Adrenal gland (tissue), 12 donors: ENCODE results near the gene F2RL1. TPM values are rescaled to one million over a fixed set of nuclear protein-coding genes. Genes with fewer than 3 reads are reported as not detected.

Experiments
- DNase-seq, 7 donors: peaks; one replicate each; pipeline ENCODE4 v3.0.0-alpha.2; 2019 to 2020
- H3K27ac ChIP-seq, 5 donors: fragments of 200-600 bp; sonication (generic) in 4 of 5; 1 replicate in 3 of 5; 2 replicates in 2 of 5; pipeline versions ENCODE4 v1.5.1 to v1.8.0; 2016 to 2020; ENCODE audit warnings: mild to moderate bottlenecking in 1 of 5
- H3K27me3 ChIP-seq: fragments of 200-600 bp; 2 replicates; pipeline ENCODE4 v1.8.0; 2021
- H3K36me3 ChIP-seq, 2 donors: fragments of 200-600 bp; replicated peaks in 1 of 2; 1 replicate in 1 of 2; 2 replicates in 1 of 2; pipeline versions ENCODE4 v1.5.1 to v1.8.0; 2018 to 2022
- H3K4me1 ChIP-seq, 2 donors: fragments of 200-600 bp; replicated peaks in 1 of 2; 1 replicate in 1 of 2; 2 replicates in 1 of 2; pipeline versions ENCODE4 v1.5.1 to v1.8.0; 2018 to 2021
- H3K4me3 ChIP-seq, 4 donors: fragments of 200-600 bp; sonication (generic) in 3 of 4; one replicate each; pipeline ENCODE4 v1.5.1; 2016 to 2018
- H3K9me3 ChIP-seq, 3 donors: fragments of 200-600 bp; sonication (generic) in 1 of 3; replicated peaks in 1 of 3; 1 replicate in 2 of 3; 2 replicates in 1 of 3; pipeline versions ENCODE4 v1.5.1 to v1.8.0; 2016 to 2021
- CTCF ChIP-seq, 6 experiments: fragments of 450-650 bp in 4 of 6; fragments of 200-600 bp in 2 of 6; sonication (generic) in 1 of 6; IDR thresholded peaks; 1 replicate in 5 of 6; 2 replicates in 1 of 6; pipeline versions ENCODE4 v1.5.1 to v1.8.0; 2016 to 2021; ENCODE audit warnings: antibody characterized with exemption in 6 of 6, mild to moderate bottlenecking in 2 of 6, moderate library complexity in 1 of 6
- POLR2A ChIP-seq, 2 donors: fragments of 450-650 bp; IDR thresholded peaks; one replicate each; pipeline ENCODE4 v1.6.1; 2017; ENCODE audit warnings: antibody characterized with exemption in 2 of 2, mild to moderate bottlenecking in 2 of 2, moderate library complexity in 1 of 2
- WGBS, 4 donors: extraction: QIAGEN DNeasy Blood & Tissue Kit in 2 of 4; methylation state at CpG; one replicate each; pipeline versions ENCODE4 v1.1.5 to v1.1.7; 2013 to 2017; 5-methylcytosine and 5-hydroxymethylcytosine counted together
- intact Hi-C, 2 donors: fragments of 100-400 bp; cut with DNase I; formaldehyde crosslinking; loops; one replicate each; pipeline versions ENCODE4 v1.14.1 to v1.15.0; 2022 to 2023
- polyA plus RNA-seq, 3 donors: library from polyadenylated mRNA; stranded (reverse); fragments of 200-250 nt in 2 of 3; fragments of 350-450 nt in 1 of 3; fragmentation: Illumina TruSeq in 1 of 3; extraction: RNeasy Lipid Tissue Mini Kit (QIAGEN cat#74804) in 1 of 3; gene quantifications; one replicate each; pipeline ENCODE4 v1.2.3, GENCODE V29; 2013 to 2014
- total RNA-seq, 9 donors: library from RNA; depleted of rRNA in 4 of 9; stranded (reverse); fragments of >200 nt in 4 of 9; fragments of 120-200 nt in 1 of 9; fragmentation: NEBNext Ultra II Directional in 1 of 9; extraction: Animal tissue kit (Norgen Biotek cat#: 25700) in 1 of 9; gene quantifications; one replicate each; pipeline versions ENCODE4 v1.1.0 to v1.2.4, GENCODE V29; 2013 to 2023
- donor health status: healthy with polysubstance abuse.
- donor health status: Bipolar disorder and iron deficiency.
- donor health status: DM: yes; HTN: yes; CAD: no.
- donor health status: DM: no; HTN: no; CAD: no.
- donor health status: DM: no; HTN: no; CAD: no.
- donor health status: DM: yes; HTN: yes; CAD: no.

The F2RL1 gene
- total and polyA plus RNA-seq, 12 donors = 0.35 to 4.0 (median 1.2) TPM

GRCh38 chr5:76801803-76802195, 17.0 kb upstream of the F2RL1 start:
- DNase-seq = no peak
- TF ChIP-seq POLR2A (IDR thresholded peaks at IDR 0.05) (no peak), CTCF (IDR thresholded peaks at IDR 0.05) (no peak)

GRCh38 chr5:76804266-76804665, 14.6 kb upstream of the F2RL1 start:
- Histone ChIP-seq H3K27me3 (no peaks in the 10 kb centered on the region), H3K36me3 (no peaks in the 10 kb centered on the region), H3K4me3 (no peak overlapping the region), H3K27ac (no peak overlapping the region), H3K4me1 (no peaks in the 10 kb centered on the region), H3K9me3 (no peaks in the 10 kb centered on the region)
- TF ChIP-seq CTCF (IDR thresholded peaks at IDR 0.05) = no peak
- TF ChIP-seq POLR2A (IDR thresholded peaks at IDR 0.05) = no peak
- 88 to 98% (median 90%) methylated on average over 6 to 8 of the region's 8 CpGs for WGBS, 4 donors
- no peak for DNase-seq
- intact Hi-C loops = no loop called here

More at GRCh38 chr5:76801803-76802195, 17.0 kb upstream of the F2RL1 start:
- no peaks in the 10 kb centered on the region for H3K27me3 ChIP-seq
- no peak overlapping the region for H3K4me3 ChIP-seq
- H3K9me3 ChIP-seq = no peaks in the 10 kb centered on the region
- no peak overlapping the region for H3K27ac ChIP-seq
- H3K4me1 ChIP-seq = no peaks in the 10 kb centered on the region
- no peaks in the 10 kb centered on the region for H3K36me3 ChIP-seq
- WGBS, 4 donors = 85 to 93% (median 90%) methylated on average over 3 of the region's 3 CpGs
- intact Hi-C loops = no loop called here

- no peaks in the 10 kb centered on the region for H3K36me3 ChIP-seq
- intact Hi-C loops = no loop called here
- DNase-seq = peak in 2 of 7 donors; percentile 25
- no peaks in the 10 kb centered on the region for H3K4me1 ChIP-seq
- H3K9me3 ChIP-seq = no peaks in the 10 kb centered on the region
- TF ChIP-seq CTCF (IDR thresholded peaks at IDR 0.05) = no peak
- TF ChIP-seq POLR2A (IDR thresholded peaks at IDR 0.05) = no peak
- WGBS, 4 donors = 41 to 59% (median 46%) methylated on average over 7 of the region's 7 CpGs
- H3K4me3 ChIP-seq = no peak overlapping the region
- no peaks in the 10 kb centered on the region for H3K27me3 ChIP-seq
- H3K27ac ChIP-seq = peak overlapping the region in 3 of 5 donors; percentile 45 to 72 (median 65)
These were observed 12.9 kb upstream of the F2RL1 start for GRCh38 chr5:76805821-76806505.

- Histone ChIP-seq H3K27ac (no peak overlapping the region), H3K4me1 (no peaks in the 10 kb centered on the region), H3K36me3 (no peaks in the 10 kb centered on the region), H3K4me3 (no peak overlapping the region), H3K27me3 (no peaks in the 10 kb centered on the region), H3K9me3 (no peaks in the 10 kb centered on the region)
- DNase-seq = no peak
- whole genome bisulfite sequencing, 4 donors = 72 to 83% (median 77%) methylated on average over 3 of the region's 3 CpGs
- intact Hi-C loops = no loop called here
- TF ChIP-seq CTCF (IDR thresholded peaks at IDR 0.05) = no peak
- TF ChIP-seq POLR2A (IDR thresholded peaks at IDR 0.05) = no peak
These were observed 11.5 kb upstream of the F2RL1 start for GRCh38 chr5:76807296-76807695.
